WTC11 (cell line): Measurements from ENCODE around the gene CPLX3. TPM values are rescaled to one million over a fixed set of nuclear protein-coding genes. Genes with fewer than 3 reads are reported as not detected.

Experiments
- ATAC-seq: fragments of 200-7000 bp; cut with Tn5 transposase; 2 replicates; pipeline ENCODE4 v1.10.0; 2021; ENCODE audit warnings: mild to moderate bottlenecking, moderate library complexity
- CTCF ChIA-PET: fragments of 300-600 bp; sonication (Branson Sonifier 250); formaldehyde crosslinking; loops from one replicate; lab custom pipeline; 2021; ENCODE audit warnings: antibody characterized with exemption; lab: Charles Lee
- POLR2A ChIA-PET: fragments of 350-600 bp; sonication (Branson Sonifier 250); formaldehyde crosslinking; loops from one replicate; lab custom pipeline; 2021; ENCODE audit warnings: antibody characterized with exemption; lab: Charles Lee
- DNase-seq: peaks from one replicate; pipeline ENCODE4 v3.0.0; 2021; ENCODE audit warnings: low spot score
- H3K27ac Mint-ChIP-seq: 2 replicates; pipeline ENCODE4 v1.8.0; 2021; ENCODE audit warnings: mixed read lengths
- H3K27me3 Mint-ChIP-seq: 2 replicates; pipeline ENCODE4 v1.8.0; 2021; ENCODE audit warnings: low read depth, mild to moderate bottlenecking, moderate library complexity, mixed read lengths
- H3K36me3 Mint-ChIP-seq: 2 replicates; pipeline ENCODE4 v1.8.0; 2021; ENCODE audit warnings: mixed read lengths
- H3K4me1 Mint-ChIP-seq: 2 replicates; pipeline ENCODE4 v1.8.0; 2022; ENCODE audit warnings: mixed read lengths
- H3K4me3 Mint-ChIP-seq: 2 replicates; pipeline ENCODE4 v1.8.0; 2021; ENCODE audit warnings: mild to moderate bottlenecking, moderate library complexity, mixed read lengths
- H3K9me3 Mint-ChIP-seq: 2 replicates; pipeline ENCODE4 v1.8.0; 2021; ENCODE audit warnings: mixed read lengths
- CREB1 ChIP-seq: sonication (generic); formaldehyde crosslinking; IDR thresholded peaks from 2 replicates; pipeline ENCODE4 v1.8.0; 2023; ENCODE audit warnings: mild to moderate bottlenecking, missing genetic modification reagents
- E2F1 ChIP-seq: sonication (generic); formaldehyde crosslinking; IDR thresholded peaks from 2 replicates; pipeline ENCODE4 v1.8.0; 2022; ENCODE audit warnings: mild to moderate bottlenecking, missing genetic modification reagents
- ERG ChIP-seq: fragments of 250-450 bp; sonication (Bioruptor Pico); IDR thresholded peaks from 2 replicates; pipeline ENCODE4 v1.8.0; 2021; ENCODE audit warnings: mild to moderate bottlenecking
- ETV6 ChIP-seq: sonication (generic); formaldehyde crosslinking; IDR thresholded peaks from 2 replicates; pipeline ENCODE4 v1.8.1; 2022; ENCODE audit warnings: mild to moderate bottlenecking, missing genetic modification reagents
- FOXJ3 ChIP-seq: sonication (generic); formaldehyde crosslinking; IDR thresholded peaks from 2 replicates; pipeline ENCODE4 v1.9.0; 2021; ENCODE audit warnings: missing genetic modification reagents, mild to moderate bottlenecking, borderline replicate concordance
- FOXK1 ChIP-seq: sonication (generic); formaldehyde crosslinking; IDR thresholded peaks from 2 replicates; pipeline ENCODE4 v1.8.0; 2022; ENCODE audit warnings: mild to moderate bottlenecking, moderate library complexity, missing genetic modification reagents
- FOXP1 ChIP-seq: sonication (generic); formaldehyde crosslinking; IDR thresholded peaks from 2 replicates; pipeline ENCODE4 v1.8.0; 2022; ENCODE audit warnings: missing genetic modification reagents, mild to moderate bottlenecking, moderate library complexity, borderline replicate concordance
- GRHL2 ChIP-seq: fragments of 250-450 bp; sonication (Bioruptor Pico); IDR thresholded peaks from 2 replicates; pipeline ENCODE4 v1.8.0; 2022; ENCODE audit warnings: mild to moderate bottlenecking, moderate library complexity; ENCODE audit not compliant: insufficient replicate concordance, severe bottlenecking
- IRF1 ChIP-seq: sonication (generic); formaldehyde crosslinking; IDR thresholded peaks from 2 replicates; pipeline ENCODE4 v1.8.0; 2023; ENCODE audit warnings: missing genetic modification reagents
- IRF2 ChIP-seq: sonication (generic); formaldehyde crosslinking; IDR thresholded peaks from 2 replicates; pipeline ENCODE4 v1.8.0; 2022; ENCODE audit warnings: low read depth, missing genetic modification reagents, borderline replicate concordance
- JUN ChIP-seq: sonication (generic); formaldehyde crosslinking; IDR thresholded peaks from 2 replicates; pipeline ENCODE4 v1.8.0; 2023; ENCODE audit warnings: mild to moderate bottlenecking, missing genetic modification reagents
- MAX ChIP-seq: sonication (generic); formaldehyde crosslinking; IDR thresholded peaks from 2 replicates; pipeline ENCODE4 v1.8.0; 2022; ENCODE audit warnings: mild to moderate bottlenecking, missing genetic modification reagents
- MYBL2 ChIP-seq: sonication (generic); formaldehyde crosslinking; IDR thresholded peaks from 2 replicates; pipeline ENCODE4 v1.8.1; 2023; ENCODE audit warnings: mild to moderate bottlenecking, moderate library complexity, missing genetic modification reagents
- NFE2L1 ChIP-seq: sonication (generic); formaldehyde crosslinking; IDR thresholded peaks from 2 replicates; pipeline ENCODE4 v1.8.1; 2023; ENCODE audit warnings: missing genetic modification reagents
- SMAD3 ChIP-seq: sonication (generic); formaldehyde crosslinking; IDR thresholded peaks from 2 replicates; pipeline ENCODE4 v1.8.0; 2022; ENCODE audit warnings: missing genetic modification reagents, mild to moderate bottlenecking, borderline replicate concordance
- SOX15 ChIP-seq: fragments of 250-450 bp; sonication (Bioruptor Pico); IDR thresholded peaks from 2 replicates; pipeline ENCODE4 v1.9.0; 2021; ENCODE audit warnings: mild to moderate bottlenecking
- USF1 ChIP-seq: sonication (generic); formaldehyde crosslinking; IDR thresholded peaks from 2 replicates; pipeline ENCODE4 v1.8.0; 2022; ENCODE audit warnings: mild to moderate bottlenecking, missing genetic modification reagents
- ZMAT4 ChIP-seq: fragments of 250-450 bp; sonication (Bioruptor Pico); IDR thresholded peaks from 2 replicates; pipeline ENCODE4 v1.9.0; 2021; ENCODE audit warnings: mild to moderate bottlenecking
- ZNF121 ChIP-seq: sonication (generic); formaldehyde crosslinking; IDR thresholded peaks from 2 replicates; pipeline ENCODE4 v1.8.0; 2023; ENCODE audit warnings: missing genetic modification reagents
- ZNF219 ChIP-seq: sonication (generic); formaldehyde crosslinking; IDR thresholded peaks from 2 replicates; pipeline ENCODE4 v1.8.0; 2023; ENCODE audit warnings: missing genetic modification reagents, mild to moderate bottlenecking, borderline replicate concordance
- ZNF232 ChIP-seq: sonication (generic); formaldehyde crosslinking; IDR thresholded peaks from 2 replicates; pipeline ENCODE4 v1.8.0; 2022; ENCODE audit warnings: mild to moderate bottlenecking, missing genetic modification reagents
- ZNF425 ChIP-seq: fragments of 250-450 bp; sonication (Bioruptor Pico); conservative IDR thresholded peaks from 2 replicates; pipeline ENCODE4 v1.9.0; 2021; ENCODE audit warnings: mild to moderate bottlenecking
- ZNF671 ChIP-seq: fragments of 250-450 bp; sonication (Bioruptor Pico); IDR thresholded peaks from 2 replicates; pipeline ENCODE4 v1.8.0; 2021; ENCODE audit warnings: mild to moderate bottlenecking
- ZSCAN18 ChIP-seq: fragments of 250-450 bp; sonication (Bioruptor Pico); IDR thresholded peaks from 2 replicates; pipeline ENCODE4 v2.1.2; 2022; ENCODE audit warnings: mild to moderate bottlenecking, moderate library complexity
- total RNA-seq: library from RNA; stranded (reverse); gene quantifications from 3 replicates; pipeline ENCODE4 v1.2.3, GENCODE V29; 2021

CPLX3 gene
- total RNA-seq, 1 experiment from 2014 or later, result 0.09 TPM

- no peak for TF ChIP-seq ZNF425 (CRISPR knock-in tag)
- TF ChIP-seq MAX (CRISPR knock-in tag), result no peak
- no peak for TF ChIP-seq FOXP1
- TF ChIP-seq MYBL2, result no peak
- no peak for TF ChIP-seq E2F1 (CRISPR knock-in tag)
- TF ChIP-seq IRF2 (CRISPR knock-in tag), result no peak
Observed at GRCh38 chr15:74817370-74817737, 9.1 kb upstream of the CPLX3 start (continued).

GRCh38 chr15:74820056-74820455, 6.4 kb upstream of the CPLX3 start:
- H3K9me3 Mint-ChIP-seq, result no peaks in the 10 kb centered on the region
- CTCF ChIA-PET, result interaction anchor here (1.1 to 4.0 kb wide), 8 partner anchors 11 to 115 kb away, joined by 3 to 14 read pairs (median 6); no protein-coding TSS in a partner anchor
- H3K4me3 Mint-ChIP-seq, result no peak overlapping the region
- no peak for TF ChIP-seq FOXK1 (CRISPR knock-in tag)
- TF ChIP-seq GRHL2 (CRISPR knock-in tag), result no peak
- no peak for TF ChIP-seq CREB1 (CRISPR knock-in tag)
- TF ChIP-seq JUN, result no peak
- no peak for TF ChIP-seq ZNF671
- TF ChIP-seq FOXJ3 (CRISPR knock-in tag), result no peak
- TF ChIP-seq ZMAT4 (CRISPR knock-in tag), result no peak
- TF ChIP-seq NFE2L1 (CRISPR knock-in tag), result no peak
- no peak for TF ChIP-seq IRF1 (CRISPR knock-in tag)
- no peak for TF ChIP-seq ZNF232 (CRISPR knock-in tag)
- no peak for TF ChIP-seq USF1 (CRISPR knock-in tag)
- TF ChIP-seq SOX15 (CRISPR knock-in tag), result no peak
- no peak for TF ChIP-seq ZSCAN18 (CRISPR knock-in tag)
- TF ChIP-seq ETV6 (CRISPR knock-in tag), result no peak
- TF ChIP-seq ERG (CRISPR knock-in tag), result no peak
- TF ChIP-seq SMAD3 (CRISPR knock-in tag), result no peak
- TF ChIP-seq ZNF121 (CRISPR knock-in tag), result no peak
- TF ChIP-seq ZNF219, result no peak
- TF ChIP-seq, all 79 proteins: peak for 0
- ATAC-seq (no peak), DNase-seq (no peak)
- Mint-ChIP-seq H3K27ac (peak overlapping the region; percentile 65; the same call in 1 of the 2 replicates), H3K36me3 (no peaks in the 10 kb centered on the region), H3K27me3 (peaks cover 19% of the 10 kb centered on the region), H3K4me1 (peaks cover 20% of the 10 kb centered on the region)
- POLR2A ChIA-PET, result no interaction called here
